GM19372 (cell line): Measurements from ENCODE around the gene FLAD1.

Source experiments
- ATAC-seq: cut with Tn5 transposase; IDR thresholded peaks from one replicate; pipeline ENCODE4 v1.9.1; 2021; ENCODE audit warnings: mild to moderate bottlenecking, low read depth, moderate library complexity; ENCODE audit not compliant: unreplicated experiment

The FLAD1 gene

GRCh38 chr1:155002464-155003226 lies 19.5 kb downstream of the FLAD1 start, which contains the start of gene ZBTB7B:
Gene ZBTB7B, plus strand, starts transcription at chr1:155002802. Its CDS starts 11,859 bp downstream, at chr1:155014661.
- peak; percentile 2 for ATAC-seq

- no peak for ATAC-seq
These were observed 20.2 kb downstream of the FLAD1 start for GRCh38 chr1:155003227-155003765.

GRCh38 chr1:155003766-155004351 lies 20.7 kb downstream of the FLAD1 start:
- no peak for ATAC-seq

- no peak for ATAC-seq
These were observed 21.4 kb downstream of the FLAD1 start for GRCh38 chr1:155004352-155005075.

GRCh38 chr1:155005076-155006011 lies 22.2 kb downstream of the FLAD1 start:
- no peak for ATAC-seq

GRCh38 chr1:155006601-155007101 lies 23.5 kb downstream of the FLAD1 start:
- ATAC-seq = no peak

- ATAC-seq = no peak
These were observed 24.2 kb downstream of the FLAD1 start for GRCh38 chr1:155007251-155007828.

- ATAC-seq = no peak
These were observed 25.1 kb downstream of the FLAD1 start for GRCh38 chr1:155008015-155008941.

GRCh38 chr1:155009221-155009711 lies 26.1 kb downstream of the FLAD1 start:
- ATAC-seq = no peak

- no peak for ATAC-seq
These were observed 26.6 kb downstream of the FLAD1 start for GRCh38 chr1:155009742-155010141.

- ATAC-seq = no peak
These were observed 27.2 kb downstream of the FLAD1 start for GRCh38 chr1:155010211-155010918.

- no peak for ATAC-seq
These were observed 27.9 kb downstream of the FLAD1 start for GRCh38 chr1:155011004-155011416.

- no peak for ATAC-seq
These were observed 28.4 kb downstream of the FLAD1 start for GRCh38 chr1:155011437-155012025.

GRCh38 chr1:155012026-155012546 lies 28.9 kb downstream of the FLAD1 start:
- ATAC-seq = no peak

GRCh38 chr1:155012776-155013602 lies 29.8 kb downstream of the FLAD1 start:
- no peak for ATAC-seq

- no peak for ATAC-seq
These were observed 30.5 kb downstream of the FLAD1 start for GRCh38 chr1:155013632-155014031.
